Sciatic nerve (tissue), 2 donors: ENCODE measurements around the gene MGA. TPM values are rescaled to one million over a fixed set of nuclear protein-coding genes. Genes with fewer than 3 reads are reported as not detected.

Source experiments
- ATAC-seq: fragments of 200-7000 bp; cut with Tn5 transposase; one replicate; pipeline ENCODE4 v1.9.1; 2020; ENCODE audit warnings: mild to moderate bottlenecking, moderate library complexity
- DNase-seq: peaks from one replicate; pipeline ENCODE4 v3.0.0-alpha.2; 2020; ENCODE audit warnings: low spot score
- intact Hi-C: fragments of 100-400 bp; cut with DNase I; formaldehyde crosslinking; loops from one replicate; pipeline ENCODE4 v1.14.2; 2022
- microRNA-seq: library from miRNA; unstranded; fragments of <30 nt; microRNA quantifications from one replicate; pipeline ENCODE4 v1.2.0, GENCODE V29; 2020
- total RNA-seq: library from RNA; stranded (reverse); fragmentation: NEBNext Ultra II Directional; extraction: Animal tissue kit (Norgen Biotek cat#: 25700); gene quantifications from one replicate; pipeline ENCODE4 v1.2.1, GENCODE V29; 2021
- donor health status: DM: no; HTN: no; CAD: no.
- donor health status: DM: no; HTN: no; CAD: no.

The MGA gene
- total RNA-seq, 1 donor from 2014 or later = 55.5 TPM

DNA sequence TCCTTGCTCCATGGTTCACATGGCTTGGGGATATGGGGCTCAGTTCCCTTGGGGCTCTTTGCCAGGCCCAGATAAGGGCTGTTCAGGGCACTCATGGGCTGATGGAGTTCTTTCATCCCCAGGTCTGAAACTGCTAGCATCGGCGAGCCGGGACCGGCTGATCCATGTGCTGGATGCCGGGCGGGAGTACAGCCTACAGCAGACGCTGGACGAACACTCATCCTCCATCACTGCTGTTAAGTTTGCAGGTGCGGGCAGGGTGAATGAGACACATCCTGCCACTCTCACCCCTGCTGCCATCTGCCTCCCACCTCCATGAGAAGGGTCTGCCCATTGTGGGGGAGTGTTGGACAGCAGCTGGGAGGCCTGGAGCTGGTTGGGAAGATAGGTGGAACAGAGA is 156.6 kb downstream of the MGA start:
- DNase-seq (no peak), ATAC-seq (no peak)
- intact Hi-C loops = loop anchor here (10.0 kb wide), 1 partner anchor 252 kb away; no protein-coding TSS in a partner anchor

- ATAC-seq = no peak
- intact Hi-C loops = loop anchor here (10.0 kb wide), 1 partner anchor 253 kb away; no protein-coding TSS in a partner anchor
- no peak for DNase-seq
These were observed 157.1 kb downstream of the MGA start for GRCh38 chr15:41817327-41817726.

- ATAC-seq = no peak
- no peak for DNase-seq
- intact Hi-C loops = loop anchor here (10.0 kb wide), 1 partner anchor 253 kb away; no protein-coding TSS in a partner anchor
These were observed 157.6 kb downstream of the MGA start for GRCh38 chr15:41817781-41818180.

- DNase-seq = no peak
- ATAC-seq = no peak
- intact Hi-C loops = loop anchor here (10.0 kb wide), 1 partner anchor 255 kb away; no protein-coding TSS in a partner anchor
These were observed 159.3 kb downstream of the MGA start for GRCh38 chr15:41819455-41820050.

DNA sequence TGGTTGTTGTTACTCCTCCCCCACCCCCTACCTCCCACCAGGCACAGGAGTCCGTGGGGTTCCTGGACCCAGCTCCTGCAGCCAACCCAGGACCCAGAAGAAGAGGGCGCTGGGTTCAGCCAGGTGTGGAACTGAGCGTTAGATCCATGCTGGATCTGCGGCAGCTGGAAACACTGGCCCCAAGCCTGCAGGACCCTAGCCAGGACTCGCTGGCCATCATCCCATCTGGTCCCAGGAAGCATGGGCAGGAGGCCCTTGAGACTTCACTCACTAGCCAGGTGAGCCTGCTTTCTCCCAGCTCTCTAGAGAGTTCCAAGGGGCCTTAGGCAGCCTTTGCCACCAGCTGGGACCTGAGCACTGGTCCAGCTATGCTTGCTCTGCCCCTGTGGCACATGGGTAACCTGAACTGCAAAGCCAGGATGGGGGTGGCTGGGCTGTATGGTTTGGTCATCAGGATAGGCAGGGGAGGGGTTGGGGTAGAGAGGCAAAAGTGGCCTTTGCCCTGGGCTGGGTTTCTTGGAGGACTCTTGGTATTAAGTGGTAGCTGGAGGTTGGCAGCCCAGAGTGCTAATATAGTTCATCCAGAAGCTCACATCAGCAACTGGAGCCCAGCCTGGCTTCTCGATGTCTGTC is 160.7 kb downstream of the MGA start:
- ATAC-seq (no peak), DNase-seq (no peak)
- intact Hi-C loops = no loop called here

- DNase-seq = no peak
- intact Hi-C loops = no loop called here
- ATAC-seq = no peak
These were observed 161.6 kb downstream of the MGA start for GRCh38 chr15:41821831-41822230.

DNA sequence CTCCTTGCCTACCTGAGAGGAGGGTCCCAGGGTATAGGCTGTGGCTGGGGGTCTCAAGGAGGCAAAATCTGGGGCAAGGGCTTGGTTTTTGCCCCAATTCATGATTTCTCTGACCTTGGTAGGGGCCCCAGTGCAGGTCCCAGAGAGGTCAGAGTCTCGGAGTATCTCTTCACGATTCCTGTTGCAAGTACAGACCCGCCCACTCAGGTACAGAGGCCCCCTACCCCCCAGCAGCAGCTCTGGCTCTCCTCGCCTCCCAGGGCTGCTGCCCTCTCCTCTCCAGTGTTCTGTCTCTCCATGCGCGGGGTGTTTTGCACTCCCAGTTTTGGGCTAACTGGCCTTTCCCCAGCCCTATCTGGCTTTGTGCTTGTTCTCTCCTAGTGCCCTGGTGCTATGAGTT is 162.3 kb downstream of the MGA start:
- intact Hi-C loops = no loop called here
- DNase-seq (no peak), ATAC-seq (no peak)

Small RNA genes within 50 kb of the gene (microRNA-seq; reads per million reads assigned to microRNA genes)
- gene MIR626 = not detected

Other genes with a start within 250 kb of the MGA start
- gene RTF1, start 243.3 kb upstream of the MGA start, total RNA-seq = 35.4 TPM
- gene ITPKA, start 166.5 kb upstream of the MGA start, total RNA-seq = not detected
- 1.1 TPM for gene LTK, start 146.6 kb upstream of the MGA start, total RNA-seq
- gene RPAP1, start 116.1 kb upstream of the MGA start, total RNA-seq = 30.0 TPM
- gene TYRO3, start 101.2 kb upstream of the MGA start, total RNA-seq = 36.9 TPM
- gene MAPKBP1, start 114.1 kb downstream of the MGA start, total RNA-seq = 54.3 TPM
- gene JMJD7, start 167.7 kb downstream of the MGA start, total RNA-seq = 18.5 TPM
- 9.8 TPM for gene PLA2G4B, start 178.4 kb downstream of the MGA start, total RNA-seq
- 35.0 TPM for gene SPTBN5, start 233.6 kb downstream of the MGA start, total RNA-seq